ENCODE measurements around the gene DPP10. TPM values are rescaled to one million over a fixed set of nuclear protein-coding genes. Genes with fewer than 3 reads are reported as not detected.

DPP10 gene
- total RNA-seq, 1 experiment from 2014 or later: not detected

GRCh38 chr2:115443539-115444185 lies 1001.2 kb downstream of the DPP10 start:
- POLR2A ChIA-PET: no interaction called here
- no peaks in the 10 kb centered on the region for H3K36me3 ChIP-seq (ENCODE audit: control insufficient read depth, insufficient read depth, low read length)
- BruUV-seq (replicated peaks): no TSS peak

DNA sequence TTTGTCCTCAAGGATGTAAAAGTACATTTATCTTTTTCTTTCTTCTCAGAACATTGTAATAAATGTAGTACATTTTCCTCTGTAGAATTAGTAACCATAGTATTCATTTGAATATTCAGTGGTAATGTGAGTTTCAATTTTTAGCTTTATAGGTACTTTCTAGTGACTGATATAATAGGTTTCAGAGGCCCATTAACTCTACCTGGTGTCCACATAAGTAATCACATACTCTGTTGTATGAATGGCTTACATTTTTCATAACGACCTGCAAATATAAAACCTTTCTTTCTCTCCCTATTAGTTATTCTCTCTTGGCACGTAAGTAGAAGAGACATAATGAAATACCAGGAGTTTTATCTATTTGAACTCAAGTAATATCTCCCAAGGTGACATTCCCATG lies 1017.6 kb downstream of the DPP10 start:
- POLR2A ChIA-PET: no interaction called here
- in situ Hi-C loops (cut with HindIII; ENCODE audit: low pct_unique_long_range_greater_than_20kb, low sequenced_read_pairs): no loop called here

More at GRCh38 chr2:115443539-115444185, 1001.2 kb downstream of the DPP10 start:
- no peaks in the 10 kb centered on the region for H3K9me3 ChIP-seq (ENCODE audit: control insufficient read depth, insufficient read depth, low read depth, low read length)
- ATAC-seq: no peak
- in situ Hi-C loops (cut with HindIII; ENCODE audit: low pct_unique_long_range_greater_than_20kb, low sequenced_read_pairs): no loop called here
- intact Hi-C loops (cut with micrococcal nuclease; ENCODE audit: unreplicated experiment): no loop called here
- no peaks in the 10 kb centered on the region for H3K27me3 ChIP-seq (ENCODE audit: control insufficient read depth, insufficient read depth, low read length)
- no peaks in the 10 kb centered on the region for H3K4me1 ChIP-seq (ENCODE audit: control insufficient read depth, insufficient read depth, low read length)
- CTCF ChIA-PET: no interaction called here
- TF ChIP-seq REST (IDR thresholded peaks at IDR 0.05; ENCODE audit: insufficient read depth in 1 of 2, low read depth in 2 of 2, low read length in 1 of 2) (no peak), TCF7L2 (IDR thresholded peaks at IDR 0.05; ENCODE audit: low read depth, low read length) (no peak), POLR2AphosphoS5 (IDR thresholded peaks at IDR 0.05; ENCODE audit: low read depth, low read length) (no peak), SIN3A (IDR thresholded peaks at IDR 0.05; ENCODE audit: borderline replicate concordance, insufficient read depth, low read depth, low read length) (no peak)
- no peak overlapping the region for H3K4me3 ChIP-seq (ENCODE audit: low read depth in 2 of 2, low read length in 2 of 2)
- no peak overlapping the region for H3K27ac ChIP-seq (ENCODE audit: low read length)
- no peak for DNase-seq (ENCODE audit: low read depth, low spot score)

More for the DNA sequence above, 1017.6 kb downstream of the DPP10 start:
- no peak overlapping the region for H3K4me3 ChIP-seq (ENCODE audit: low read depth in 2 of 2, low read length in 2 of 2)
- no peaks in the 10 kb centered on the region for H3K36me3 ChIP-seq (ENCODE audit: control insufficient read depth, insufficient read depth, low read length)
- H3K4me1 ChIP-seq (ENCODE audit: control insufficient read depth, insufficient read depth, low read length): no peaks in the 10 kb centered on the region
- peaks cover 3% of the 10 kb centered on the region; the same call in 1 of the 2 replicates for H3K9me3 ChIP-seq (ENCODE audit: control insufficient read depth, insufficient read depth, low read depth, low read length)
- TF ChIP-seq, protein P1, sequence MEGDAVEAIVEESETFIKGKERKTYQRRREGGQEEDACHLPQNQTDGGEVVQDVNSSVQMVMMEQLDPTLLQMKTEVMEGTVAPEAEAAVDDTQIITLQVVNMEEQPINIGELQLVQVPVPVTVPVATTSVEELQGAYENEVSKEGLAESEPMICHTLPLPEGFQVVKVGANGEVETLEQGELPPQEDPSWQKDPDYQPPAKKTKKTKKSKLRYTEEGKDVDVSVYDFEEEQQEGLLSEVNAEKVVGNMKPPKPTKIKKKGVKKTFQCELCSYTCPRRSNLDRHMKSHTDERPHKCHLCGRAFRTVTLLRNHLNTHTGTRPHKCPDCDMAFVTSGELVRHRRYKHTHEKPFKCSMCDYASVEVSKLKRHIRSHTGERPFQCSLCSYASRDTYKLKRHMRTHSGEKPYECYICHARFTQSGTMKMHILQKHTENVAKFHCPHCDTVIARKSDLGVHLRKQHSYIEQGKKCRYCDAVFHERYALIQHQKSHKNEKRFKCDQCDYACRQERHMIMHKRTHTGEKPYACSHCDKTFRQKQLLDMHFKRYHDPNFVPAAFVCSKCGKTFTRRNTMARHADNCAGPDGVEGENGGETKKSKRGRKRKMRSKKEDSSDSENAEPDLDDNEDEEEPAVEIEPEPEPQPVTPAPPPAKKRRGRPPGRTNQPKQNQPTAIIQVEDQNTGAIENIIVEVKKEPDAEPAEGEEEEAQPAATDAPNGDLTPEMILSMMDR (IDR thresholded peaks at IDR 0.05): no peak
- TF ChIP-seq POLR2AphosphoS5 (IDR thresholded peaks at IDR 0.05; ENCODE audit: low read depth, low read length) (no peak), SIN3A (IDR thresholded peaks at IDR 0.05; ENCODE audit: borderline replicate concordance, insufficient read depth, low read depth, low read length) (no peak), TCF7L2 (IDR thresholded peaks at IDR 0.05; ENCODE audit: low read depth, low read length) (no peak), REST (IDR thresholded peaks at IDR 0.05; ENCODE audit: insufficient read depth in 1 of 2, low read depth in 2 of 2, low read length in 1 of 2) (no peak)
- CTCF ChIA-PET: no interaction called here
- no peaks in the 10 kb centered on the region for H3K27me3 ChIP-seq (ENCODE audit: control insufficient read depth, insufficient read depth, low read length)
- DNase-seq (ENCODE audit: low read depth, low spot score): no peak
- H3K27ac ChIP-seq (ENCODE audit: low read length): no peak overlapping the region
- intact Hi-C loops (cut with micrococcal nuclease; ENCODE audit: unreplicated experiment): no loop called here
- no peak for ATAC-seq
- BruUV-seq (replicated peaks): no TSS peak
